ENCODE results near the gene INS.
"Not testable (repeated sequence)": the region's sequence is repeated elsewhere in the genome, so short reads cannot be mapped to it uniquely, and the experiment has no call there.

The INS gene

GRCh38 chr11:2179516-2179915, 18.5 kb upstream of the INS start:
- no peak for DNase-seq (ENCODE audit: low read depth)
- TF ChIP-seq CTCF (conservative IDR thresholded peaks at IDR 0.05; ENCODE audit: low read depth, low read length): no peak
- H3K4me3 ChIP-seq (ENCODE audit: low read depth, low read length): no peak overlapping the region

GRCh38 chr11:2178906-2179494, 18.0 kb upstream of the INS start:
- no peak for TF ChIP-seq CTCF (conservative IDR thresholded peaks at IDR 0.05; ENCODE audit: low read depth, low read length)
- peak; percentile 43 for DNase-seq (ENCODE audit: low read depth)
- no peak overlapping the region for H3K4me3 ChIP-seq (ENCODE audit: low read depth, low read length)

- H3K4me3 ChIP-seq (ENCODE audit: low read depth, low read length); DNase-seq (ENCODE audit: low read depth): not testable (repeated sequence)
Measured at GRCh38 chr11:2178055-2178773, 17.2 kb upstream of the INS start.

- H3K4me3 ChIP-seq (ENCODE audit: low read depth, low read length): no peak overlapping the region
- TF ChIP-seq CTCF (conservative IDR thresholded peaks at IDR 0.05; ENCODE audit: low read depth, low read length): no peak
- DNase-seq (ENCODE audit: low read depth): no peak
Measured at GRCh38 chr11:2177076-2177475, 16.1 kb upstream of the INS start.

- no peak overlapping the region for H3K4me3 ChIP-seq (ENCODE audit: low read depth, low read length)
- DNase-seq (ENCODE audit: low read depth): no peak
- TF ChIP-seq CTCF (conservative IDR thresholded peaks at IDR 0.05; ENCODE audit: low read depth, low read length): no peak
Measured at GRCh38 chr11:2176389-2176900, 15.4 kb upstream of the INS start.

GRCh38 chr11:2175659-2176058, 14.7 kb upstream of the INS start:
- no peak overlapping the region for H3K4me3 ChIP-seq (ENCODE audit: low read depth, low read length)
- no peak for TF ChIP-seq CTCF (conservative IDR thresholded peaks at IDR 0.05; ENCODE audit: low read depth, low read length)
- DNase-seq (ENCODE audit: low read depth): no peak

- H3K4me3 ChIP-seq (ENCODE audit: low read depth, low read length): no peak overlapping the region
- no peak for TF ChIP-seq CTCF (conservative IDR thresholded peaks at IDR 0.05; ENCODE audit: low read depth, low read length)
- no peak for DNase-seq (ENCODE audit: low read depth)
Measured at GRCh38 chr11:2174361-2174760, 13.4 kb upstream of the INS start.

All from choroid plexus epithelial cell (primary cell).